ENCODE measurements around the gene ITPR2.

- TF ChIP-seq, protein P1, sequence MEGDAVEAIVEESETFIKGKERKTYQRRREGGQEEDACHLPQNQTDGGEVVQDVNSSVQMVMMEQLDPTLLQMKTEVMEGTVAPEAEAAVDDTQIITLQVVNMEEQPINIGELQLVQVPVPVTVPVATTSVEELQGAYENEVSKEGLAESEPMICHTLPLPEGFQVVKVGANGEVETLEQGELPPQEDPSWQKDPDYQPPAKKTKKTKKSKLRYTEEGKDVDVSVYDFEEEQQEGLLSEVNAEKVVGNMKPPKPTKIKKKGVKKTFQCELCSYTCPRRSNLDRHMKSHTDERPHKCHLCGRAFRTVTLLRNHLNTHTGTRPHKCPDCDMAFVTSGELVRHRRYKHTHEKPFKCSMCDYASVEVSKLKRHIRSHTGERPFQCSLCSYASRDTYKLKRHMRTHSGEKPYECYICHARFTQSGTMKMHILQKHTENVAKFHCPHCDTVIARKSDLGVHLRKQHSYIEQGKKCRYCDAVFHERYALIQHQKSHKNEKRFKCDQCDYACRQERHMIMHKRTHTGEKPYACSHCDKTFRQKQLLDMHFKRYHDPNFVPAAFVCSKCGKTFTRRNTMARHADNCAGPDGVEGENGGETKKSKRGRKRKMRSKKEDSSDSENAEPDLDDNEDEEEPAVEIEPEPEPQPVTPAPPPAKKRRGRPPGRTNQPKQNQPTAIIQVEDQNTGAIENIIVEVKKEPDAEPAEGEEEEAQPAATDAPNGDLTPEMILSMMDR (IDR thresholded peaks at IDR 0.05; ENCODE audit: low read depth, low read length) = no peak
- no peak for TF ChIP-seq EZH2phosphoT487 (IDR thresholded peaks at IDR 0.05; ENCODE audit: low read depth)
Measured at GRCh38 chr12:26537651-26538050, 295.3 kb downstream of the ITPR2 start.

Measured in OCI-LY3 (cell line).